LNCAP (cell line): ENCODE measurements around the gene MORN1.

Experiments used
- CTCF ChIP-seq: fragments of 450-650 bp; IDR thresholded peaks from 2 replicates; pipeline ENCODE4 v1.5.1; 2017; ENCODE audit warnings: mild to moderate bottlenecking

MORN1 gene

GRCh38 chr1:2315674-2316450, 75.5 kb downstream of the MORN1 start:
- TF ChIP-seq CTCF = no peak

- TF ChIP-seq CTCF = peak; percentile 93
Measured at GRCh38 chr1:2314803-2315673, 76.3 kb downstream of the MORN1 start.

DNA sequence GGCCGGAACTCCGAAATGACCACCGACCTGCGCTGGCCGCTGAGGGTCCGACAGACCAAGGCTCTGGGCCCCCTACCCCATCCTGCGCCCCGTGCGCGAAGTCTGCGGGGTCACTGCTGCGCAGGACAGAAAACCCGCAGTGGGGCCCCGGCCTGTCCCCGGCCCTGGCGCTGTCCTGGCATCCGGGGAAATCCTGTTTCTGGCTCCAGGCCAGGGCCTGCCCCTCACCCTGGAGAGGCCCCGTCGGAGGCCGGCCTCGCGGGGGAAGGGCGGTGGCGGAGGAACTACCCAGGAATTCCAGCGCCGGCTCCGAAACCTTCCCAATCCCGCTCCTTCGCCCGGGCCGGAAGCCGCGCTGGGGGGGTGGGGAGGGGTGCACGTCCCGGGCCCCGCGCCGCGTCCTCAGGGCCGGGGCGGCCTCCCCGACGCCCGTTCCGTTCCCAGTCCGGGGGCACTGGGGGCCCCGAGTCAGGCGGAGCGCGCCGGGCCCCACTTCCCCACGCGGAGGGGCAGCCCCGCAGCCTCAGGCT, 77.0 kb downstream of the MORN1 start:
- no peak for TF ChIP-seq CTCF

GRCh38 chr1:2313651-2314261, 77.6 kb downstream of the MORN1 start:
- no peak for TF ChIP-seq CTCF

- TF ChIP-seq CTCF = no peak
Measured at GRCh38 chr1:2312515-2313301, 78.6 kb downstream of the MORN1 start.

DNA sequence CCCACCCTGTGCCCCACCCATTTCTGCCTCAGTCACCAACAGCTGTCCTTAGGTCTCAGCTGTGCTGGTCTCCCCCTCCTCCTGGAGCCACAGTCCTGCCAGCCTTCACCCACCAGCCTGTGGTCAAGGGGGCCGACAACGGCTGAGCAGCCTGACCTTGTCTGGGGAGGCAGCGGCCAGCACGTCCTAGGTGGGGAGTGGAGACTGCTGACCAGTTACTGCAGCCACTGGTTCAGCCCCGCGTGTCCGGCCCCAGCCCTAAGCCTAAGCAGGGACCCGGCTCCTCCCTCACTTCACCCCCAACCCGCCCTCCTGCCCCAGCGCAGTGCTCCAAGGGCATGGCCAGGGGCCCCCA, 79.2 kb downstream of the MORN1 start:
- no peak for TF ChIP-seq CTCF
